ENCODE measurements around the gene CIROP. TPM values are rescaled to one million over a fixed set of nuclear protein-coding genes. Genes with fewer than 3 reads are reported as not detected.

The CIROP gene
- total and polyA plus RNA-seq, 9 of the 15 experiments (the other 6 are each of a cell fraction or from before 2014, with no cell fraction given) = not detected

DNA sequence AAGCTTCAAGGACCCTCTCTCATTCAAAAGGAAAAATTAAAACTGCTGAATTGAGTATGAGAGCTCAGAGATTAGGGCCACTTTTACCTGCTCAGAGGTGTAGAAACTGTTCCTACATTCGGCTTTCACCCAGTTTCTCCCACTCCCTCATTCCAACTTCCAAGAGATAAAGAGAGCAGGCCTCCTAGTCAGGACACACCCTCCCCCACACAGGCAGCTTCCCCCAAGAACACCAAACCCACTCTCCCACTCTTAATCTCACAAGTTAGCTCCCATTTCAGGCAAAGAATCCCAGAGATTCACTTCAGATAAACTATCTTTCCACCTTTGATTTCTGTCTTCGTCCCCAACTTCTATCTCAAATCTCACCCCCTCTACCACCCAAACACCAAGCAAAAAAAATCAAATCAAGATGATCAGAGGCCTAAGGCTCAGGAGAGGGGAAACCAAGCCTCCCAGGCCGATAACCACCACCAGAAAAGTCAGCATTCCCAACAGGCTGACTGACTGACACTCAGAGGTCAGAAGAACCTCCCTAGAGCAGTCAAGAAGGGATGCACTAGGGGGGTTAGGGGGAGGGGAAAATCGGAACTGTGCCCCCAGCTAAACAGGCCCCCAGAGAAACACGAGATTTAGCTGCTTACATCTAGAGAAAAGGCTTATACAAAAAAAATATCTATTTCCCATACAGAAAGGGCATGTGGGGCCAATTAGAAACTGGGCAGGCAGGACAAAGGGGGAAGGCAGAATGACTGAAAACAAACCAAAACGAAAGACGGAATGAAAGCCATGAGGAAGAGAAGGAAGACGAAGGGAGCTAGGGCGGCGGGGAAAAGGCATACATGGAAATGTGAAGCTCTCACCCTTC lies 34.3 kb downstream of the CIROP start (continued):
- TF ChIP-seq, protein P1, sequence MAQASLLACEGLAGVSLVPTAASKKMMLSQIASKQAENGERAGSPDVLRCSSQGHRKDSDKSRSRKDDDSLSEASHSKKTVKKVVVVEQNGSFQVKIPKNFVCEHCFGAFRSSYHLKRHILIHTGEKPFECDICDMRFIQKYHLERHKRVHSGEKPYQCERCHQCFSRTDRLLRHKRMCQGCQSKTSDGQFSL (CRISPR knock-in tag; IDR thresholded peaks at IDR 0.05) = 0 out of 2 replicates have a peak, but pooled peaks have one; percentile 7
- TF ChIP-seq, protein P1 (tag; IDR thresholded peaks at IDR 0.05) = no peak
- TF ChIP-seq, protein P2, sequence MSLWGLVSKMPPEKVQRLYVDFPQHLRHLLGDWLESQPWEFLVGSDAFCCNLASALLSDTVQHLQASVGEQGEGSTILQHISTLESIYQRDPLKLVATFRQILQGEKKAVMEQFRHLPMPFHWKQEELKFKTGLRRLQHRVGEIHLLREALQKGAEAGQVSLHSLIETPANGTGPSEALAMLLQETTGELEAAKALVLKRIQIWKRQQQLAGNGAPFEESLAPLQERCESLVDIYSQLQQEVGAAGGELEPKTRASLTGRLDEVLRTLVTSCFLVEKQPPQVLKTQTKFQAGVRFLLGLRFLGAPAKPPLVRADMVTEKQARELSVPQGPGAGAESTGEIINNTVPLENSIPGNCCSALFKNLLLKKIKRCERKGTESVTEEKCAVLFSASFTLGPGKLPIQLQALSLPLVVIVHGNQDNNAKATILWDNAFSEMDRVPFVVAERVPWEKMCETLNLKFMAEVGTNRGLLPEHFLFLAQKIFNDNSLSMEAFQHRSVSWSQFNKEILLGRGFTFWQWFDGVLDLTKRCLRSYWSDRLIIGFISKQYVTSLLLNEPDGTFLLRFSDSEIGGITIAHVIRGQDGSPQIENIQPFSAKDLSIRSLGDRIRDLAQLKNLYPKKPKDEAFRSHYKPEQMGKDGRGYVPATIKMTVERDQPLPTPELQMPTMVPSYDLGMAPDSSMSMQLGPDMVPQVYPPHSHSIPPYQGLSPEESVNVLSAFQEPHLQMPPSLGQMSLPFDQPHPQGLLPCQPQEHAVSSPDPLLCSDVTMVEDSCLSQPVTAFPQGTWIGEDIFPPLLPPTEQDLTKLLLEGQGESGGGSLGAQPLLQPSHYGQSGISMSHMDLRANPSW (CRISPR knock-in tag; IDR thresholded peaks at IDR 0.05) = no peak
- TF ChIP-seq, protein P3, sequence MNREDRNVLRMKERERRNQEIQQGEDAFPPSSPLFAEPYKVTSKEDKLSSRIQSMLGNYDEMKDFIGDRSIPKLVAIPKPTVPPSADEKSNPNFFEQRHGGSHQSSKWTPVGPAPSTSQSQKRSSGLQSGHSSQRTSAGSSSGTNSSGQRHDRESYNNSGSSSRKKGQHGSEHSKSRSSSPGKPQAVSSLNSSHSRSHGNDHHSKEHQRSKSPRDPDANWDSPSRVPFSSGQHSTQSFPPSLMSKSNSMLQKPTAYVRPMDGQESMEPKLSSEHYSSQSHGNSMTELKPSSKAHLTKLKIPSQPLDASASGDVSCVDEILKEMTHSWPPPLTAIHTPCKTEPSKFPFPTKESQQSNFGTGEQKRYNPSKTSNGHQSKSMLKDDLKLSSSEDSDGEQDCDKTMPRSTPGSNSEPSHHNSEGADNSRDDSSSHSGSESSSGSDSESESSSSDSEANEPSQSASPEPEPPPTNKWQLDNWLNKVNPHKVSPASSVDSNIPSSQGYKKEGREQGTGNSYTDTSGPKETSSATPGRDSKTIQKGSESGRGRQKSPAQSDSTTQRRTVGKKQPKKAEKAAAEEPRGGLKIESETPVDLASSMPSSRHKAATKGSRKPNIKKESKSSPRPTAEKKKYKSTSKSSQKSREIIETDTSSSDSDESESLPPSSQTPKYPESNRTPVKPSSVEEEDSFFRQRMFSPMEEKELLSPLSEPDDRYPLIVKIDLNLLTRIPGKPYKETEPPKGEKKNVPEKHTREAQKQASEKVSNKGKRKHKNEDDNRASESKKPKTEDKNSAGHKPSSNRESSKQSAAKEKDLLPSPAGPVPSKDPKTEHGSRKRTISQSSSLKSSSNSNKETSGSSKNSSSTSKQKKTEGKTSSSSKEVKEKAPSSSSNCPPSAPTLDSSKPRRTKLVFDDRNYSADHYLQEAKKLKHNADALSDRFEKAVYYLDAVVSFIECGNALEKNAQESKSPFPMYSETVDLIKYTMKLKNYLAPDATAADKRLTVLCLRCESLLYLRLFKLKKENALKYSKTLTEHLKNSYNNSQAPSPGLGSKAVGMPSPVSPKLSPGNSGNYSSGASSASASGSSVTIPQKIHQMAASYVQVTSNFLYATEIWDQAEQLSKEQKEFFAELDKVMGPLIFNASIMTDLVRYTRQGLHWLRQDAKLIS (CRISPR knock-in tag; IDR thresholded peaks at IDR 0.05) = 0 out of 2 replicates have a peak, but pooled peaks have one; percentile 10
- TF ChIP-seq SUPT5H (IDR thresholded peaks at IDR 0.05) (peak; percentile 20; the same call in 1 of the 2 replicates), HMBOX1 (IDR thresholded peaks at IDR 0.05) (0 out of 2 replicates have a peak, but pooled peaks have one; percentile 28), HDGF (IDR thresholded peaks at IDR 0.05) (0 out of 2 replicates have a peak, but pooled peaks have one; percentile 23)
- TF ChIP-seq, protein P4, sequence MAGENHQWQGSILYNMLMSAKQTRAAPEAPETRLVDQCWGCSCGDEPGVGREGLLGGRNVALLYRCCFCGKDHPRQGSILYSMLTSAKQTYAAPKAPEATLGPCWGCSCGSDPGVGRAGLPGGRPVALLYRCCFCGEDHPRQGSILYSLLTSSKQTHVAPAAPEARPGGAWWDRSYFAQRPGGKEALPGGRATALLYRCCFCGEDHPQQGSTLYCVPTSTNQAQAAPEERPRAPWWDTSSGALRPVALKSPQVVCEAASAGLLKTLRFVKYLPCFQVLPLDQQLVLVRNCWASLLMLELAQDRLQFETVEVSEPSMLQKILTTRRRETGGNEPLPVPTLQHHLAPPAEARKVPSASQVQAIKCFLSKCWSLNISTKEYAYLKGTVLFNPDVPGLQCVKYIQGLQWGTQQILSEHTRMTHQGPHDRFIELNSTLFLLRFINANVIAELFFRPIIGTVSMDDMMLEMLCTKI (IDR thresholded peaks at IDR 0.05; ENCODE audit: partially characterized antibody) = no peak

All from K562 (cell line).